SH-SY5Y (cell line): ENCODE measurements around the gene MIA3.

ENCODE experiments used
- GATA2 ChIP-seq: IDR thresholded peaks from 2 replicates; pipeline ENCODE4 v1.6.1; 2011; ENCODE audit warnings: mild to moderate bottlenecking, low read depth, low read length
- GATA3 ChIP-seq: IDR thresholded peaks from 2 replicates; pipeline ENCODE4 v1.6.1; 2011; ENCODE audit warnings: low read depth, mild to moderate bottlenecking, low read length, moderate library complexity

DNA sequence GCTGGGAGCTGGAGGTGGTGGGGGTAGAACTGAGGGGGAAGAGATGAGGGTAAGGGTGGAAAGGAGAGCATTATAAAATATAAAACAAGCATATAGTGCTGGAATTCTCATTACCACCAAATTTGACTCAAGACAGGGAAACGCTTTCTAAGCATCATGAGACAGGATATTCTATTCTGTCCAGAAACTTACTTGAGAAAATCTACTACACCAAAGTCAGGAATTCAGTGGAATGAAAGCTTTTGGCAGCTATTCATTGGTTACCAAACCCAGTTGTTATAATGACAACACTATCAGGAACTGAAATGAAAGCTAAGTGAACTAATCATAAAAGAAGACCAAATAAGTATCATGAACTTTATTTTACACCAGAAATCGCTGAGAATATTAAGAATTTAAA lies 79.9 kb downstream of the MIA3 start:
- no peak for TF ChIP-seq GATA2
- TF ChIP-seq GATA3, result no peak
